K562 (cell line): ENCODE results near the gene GSTM5. TPM values are rescaled to one million over a fixed set of nuclear protein-coding genes. Genes with fewer than 3 reads are reported as not detected.
"Not testable (repeated sequence)": the region's sequence is repeated elsewhere in the genome, so short reads cannot be mapped to it uniquely, and the experiment has no call there.

ENCODE experiments used
- ATAC-seq: fragments of 200-7000 bp; cut with Tn5 transposase; 3 replicates; pipeline ENCODE4 v1.9.1; 2020; ENCODE audit warnings: moderate library complexity
- BruUV-seq: library from RNA; stranded (reverse); fragments of 400-500 nt; replicated peaks from 2 replicates; lab custom pipeline; 2021; lab: Mats Ljungman, UMichigan
- CTCF ChIA-PET: fragments of 300-600 bp; formaldehyde crosslinking; extraction: SDS; loops from one replicate; lab custom pipeline; 2021; ENCODE audit warnings: low intra/inter-chr PET ratio; lab: Yijun Ruan, JAX
- POLR2A ChIA-PET: fragments of 300-600, 350-650 bp; sonication (Branson Sonifier 250); formaldehyde crosslinking; extraction: SDS; loops from one replicate; lab custom pipeline; 2021; ENCODE audit warnings: antibody characterized with exemption, inconsistent platforms; lab: Yijun Ruan, JAX
- DNase-seq, 4 experiments: peaks; one replicate each; pipeline versions ENCODE4 v3.0.0 to v3.0.0-alpha.2; 2011 to 2018; ENCODE audit warnings: low spot score in 3 of 4, mixed read lengths in 3 of 4; ENCODE audit errors: extremely low read depth in 1 of 4
- FAIRE-seq: peaks from 2 replicates; lab custom pipeline; 2011; peaks lifted over from hg19 to GRCh38; lab: Jason Lieb, UNC
- H2AFZ ChIP-seq: 2 replicates; pipeline ENCODE4 v1.6.0; 2011; ENCODE audit warnings: low read depth, low read length, control low read depth, inconsistent platforms
- H3K27ac ChIP-seq: fragments of 200-600 bp; 3 replicates; pipeline ENCODE4 v1.8.0; 2011; ENCODE audit warnings: low read depth, mild to moderate bottlenecking, control low read depth, inconsistent platforms, low read length, moderate library complexity, mixed read lengths; ENCODE audit errors: extremely low read depth
- H3K27me3 ChIP-seq, 2 experiments: fragments of 300-600 bp in 1 of 2; 2 replicates in 1 of 2; 3 replicates in 1 of 2; pipeline versions ENCODE4 v1.6.0 to v1.8.0; 2011; ENCODE audit warnings: inconsistent platforms in 2 of 2, low read length in 2 of 2, mild to moderate bottlenecking in 1 of 2, mixed read lengths in 1 of 2, moderate library complexity in 1 of 2; ENCODE audit not compliant: control insufficient read depth in 2 of 2, insufficient read depth in 2 of 2
- H3K36me3 ChIP-seq: fragments of 300-600 bp; 3 replicates; pipeline ENCODE4 v1.8.0; 2011; ENCODE audit warnings: mild to moderate bottlenecking, low read length, inconsistent platforms; ENCODE audit not compliant: control insufficient read depth, insufficient read depth
- H3K4me1 ChIP-seq, 2 experiments: fragments of 200-600 bp in 1 of 2; replicated peaks in 1 of 2; 2 replicates in 1 of 2; 3 replicates in 1 of 2; pipeline versions ENCODE4 v1.5.1 to v1.8.0; 2011; ENCODE audit warnings: inconsistent platforms in 2 of 2, low read length in 2 of 2, mild to moderate bottlenecking in 1 of 2, mixed read lengths in 1 of 2, moderate library complexity in 1 of 2; ENCODE audit not compliant: control insufficient read depth in 2 of 2, insufficient read depth in 2 of 2
- H3K4me2 ChIP-seq: 2 replicates; pipeline ENCODE4 v1.6.1; 2011; ENCODE audit warnings: low read length, control low read depth, inconsistent platforms, mixed read lengths; ENCODE audit not compliant: insufficient read depth
- H3K4me3 ChIP-seq: fragments of 200-600 bp; sonication (generic), shearing (Covaris generic); 2 replicates; pipeline ENCODE4 v1.5.1; 2016; ENCODE audit warnings: control low read depth, inconsistent platforms
- H3K79me2 ChIP-seq: fragments of 200-600 bp; 3 replicates; pipeline ENCODE4 v1.8.0; 2011; ENCODE audit warnings: low read length, inconsistent platforms; ENCODE audit not compliant: control insufficient read depth, insufficient read depth
- H3K9ac ChIP-seq, 2 experiments: 2 replicates each; pipeline versions ENCODE4 v1.6.0 to v1.6.1; 2011; ENCODE audit warnings: low read depth in 2 of 2, low read length in 2 of 2, control low read depth in 1 of 2, inconsistent platforms in 1 of 2, mild to moderate bottlenecking in 1 of 2, mixed read lengths in 1 of 2; ENCODE audit not compliant: insufficient read depth in 1 of 2
- H3K9me1 ChIP-seq: one replicate; pipeline ENCODE4 v1.6.0; 2011; ENCODE audit warnings: inconsistent platforms, mild to moderate bottlenecking, low read length, moderate library complexity; ENCODE audit not compliant: control insufficient read depth, insufficient read depth
- H3K9me3 ChIP-seq: replicated peaks from 2 replicates; pipeline ENCODE4 v1.5.1; 2011; ENCODE audit warnings: low read depth, low read length, inconsistent platforms; ENCODE audit not compliant: control insufficient read depth, insufficient read depth
- H4K20me1 ChIP-seq: replicated peaks from 2 replicates; pipeline ENCODE4 v1.6.1; 2011; ENCODE audit warnings: low read length, inconsistent platforms, mixed read lengths; ENCODE audit not compliant: control insufficient read depth, insufficient read depth
- CEBPG ChIP-seq, 3 experiments: fragments of 200-800 bp in 1 of 3; sonication (Bioruptor generic) in 1 of 3; sonication (generic) in 1 of 3; formaldehyde crosslinking in 1 of 3; IDR thresholded peaks in 2 of 3; conservative IDR thresholded peaks in 1 of 3; 2 replicates each; pipeline versions ENCODE4 v1.6.1 to v1.8.0; 2016 to 2022; ENCODE audit warnings: missing compliant biosample characterization in 2 of 3, missing genetic modification characterization in 2 of 3, mild to moderate bottlenecking in 1 of 3, missing genetic modification reagents in 1 of 3
- FOXP4 ChIP-seq: sonication (generic); formaldehyde crosslinking; IDR thresholded peaks from 2 replicates; pipeline ENCODE4 v1.8.0; 2022; ENCODE audit warnings: mild to moderate bottlenecking, missing genetic modification reagents, borderline replicate concordance
- GATAD2A ChIP-seq: fragments of 450-650 bp; IDR thresholded peaks from 2 replicates; pipeline ENCODE4 v1.6.1; 2017
- HDAC3 ChIP-seq: fragments of 450-650 bp; IDR thresholded peaks from 2 replicates; pipeline ENCODE4 v1.6.1; 2018; ENCODE audit warnings: borderline replicate concordance, mild to moderate bottlenecking, moderate library complexity; ENCODE audit not compliant: partially characterized antibody
- KLF1 ChIP-seq: fragments of 450-650 bp; IDR thresholded peaks from 2 replicates; pipeline ENCODE4 v1.6.1; 2016; ENCODE audit warnings: missing genetic modification characterization, missing compliant biosample characterization
- KLF13 ChIP-seq: fragments of 450-650 bp; IDR thresholded peaks from 2 replicates; pipeline ENCODE4 v1.6.1; 2016; ENCODE audit warnings: missing genetic modification characterization, low read depth, mild to moderate bottlenecking, missing compliant biosample characterization, moderate library complexity, borderline replicate concordance
- MEF2D ChIP-seq: conservative IDR thresholded peaks from 2 replicates; pipeline ENCODE4 v1.6.1; 2016; ENCODE audit warnings: low read depth, missing genetic modification characterization, missing compliant biosample characterization
- MIER1 ChIP-seq: fragments of 450-650 bp; IDR thresholded peaks from 2 replicates; pipeline ENCODE4 v1.6.1; 2016; ENCODE audit warnings: antibody characterized with exemption, mild to moderate bottlenecking, low read depth
- NFE2L1 ChIP-seq: fragments of 450-650 bp; IDR thresholded peaks from 2 replicates; pipeline ENCODE4 v1.6.1; 2016; ENCODE audit warnings: missing genetic modification characterization, low read depth, mild to moderate bottlenecking, missing compliant biosample characterization, moderate library complexity, borderline replicate concordance
- POLR2G ChIP-seq: fragments of 200-400 bp; formaldehyde crosslinking; IDR thresholded peaks from 2 replicates; pipeline ENCODE4 v1.6.1; 2017; ENCODE audit warnings: low read depth, mild to moderate bottlenecking, antibody characterized with exemption, low read length, moderate library complexity
- RBM15 ChIP-seq: fragments of 200-400 bp; formaldehyde crosslinking; IDR thresholded peaks from 2 replicates; pipeline ENCODE4 v1.6.1; 2018; ENCODE audit warnings: mild to moderate bottlenecking, low read length, moderate library complexity; ENCODE audit not compliant: insufficient read depth
- SAFB ChIP-seq: fragments of 200-400 bp; formaldehyde crosslinking; IDR thresholded peaks from 2 replicates; pipeline ENCODE4 v1.6.1; 2017; ENCODE audit warnings: low read depth, low read length, borderline replicate concordance
- SIX5 ChIP-seq, 2 experiments: IDR thresholded peaks; 2 replicates each; pipeline ENCODE4 v1.6.1; 2011; ENCODE audit warnings: low read length in 2 of 2, borderline replicate concordance in 1 of 2, low read depth in 1 of 2, mild to moderate bottlenecking in 1 of 2, moderate library complexity in 1 of 2; ENCODE audit not compliant: insufficient read depth in 1 of 2
- ZNF121 ChIP-seq: sonication (generic); formaldehyde crosslinking; conservative IDR thresholded peaks from 2 replicates; pipeline ENCODE4 v1.8.0; 2022; ENCODE audit warnings: missing genetic modification reagents
- ZNF695 ChIP-seq: fragments of 450-650 bp; formaldehyde crosslinking; IDR thresholded peaks from 2 replicates; pipeline ENCODE4 v1.4.0; 2020; ENCODE audit warnings: mild to moderate bottlenecking, moderate library complexity
- WGBS: fragments of 100-300 bp; shearing (Covaris generic); methylation state at CpG from one replicate; pipeline ENCODE4 v1.1.6; 2016; ENCODE audit warnings: low coverage, mixed read lengths; ENCODE audit not compliant: insufficient coverage; ENCODE audit errors: missing lambda C conversion rate; 5-methylcytosine and 5-hydroxymethylcytosine counted together
- in situ Hi-C: fragments of 300-500 bp; cut with MboI; formaldehyde crosslinking; loops from 4 replicates; pipeline ENCODE4 v1.15.0; 2018; ENCODE audit warnings: inconsistent platforms, mixed read lengths
- intact Hi-C: fragments of 100-400 bp; cut with micrococcal nuclease; formaldehyde crosslinking; loops from 2 replicates; pipeline ENCODE4 v1.14.2; 2022
- polyA plus RNA-seq, 8 experiments: library from polyadenylated mRNA; depleted of rRNA in 4 of 8; stranded (reverse) in 5 of 8; unstranded in 3 of 8; fragments of >200 nt; fragmentation: Nextera tagmentation in 2 of 8; fragmentation: Illumina TruSeq in 1 of 8; extraction: Ambion mirVana in 2 of 8; extraction: Trizol in 1 of 8; gene quantifications; 2 replicates each; pipeline versions ENCODE4 v1.2.1 to v1.2.3, GENCODE V29; 2011 to 2014; ENCODE audit warnings: inconsistent platforms in 1 of 8, missing spikeins in 1 of 8
- total RNA-seq, 7 experiments: library from RNA; depleted of rRNA in 6 of 7; stranded (reverse); fragments of >200 nt in 6 of 7; fragmentation: Illumina TruSeq in 2 of 7; extraction: Trizol in 2 of 7; gene quantifications; 2 replicates each; pipeline versions ENCODE4 v1.2.1 to v1.2.3, GENCODE V29; 2011 to 2021; ENCODE audit warnings: low replicate concordance in 1 of 7

Gene GSTM5
- total and polyA plus RNA-seq, 9 of the 15 experiments (the other 6 are each of a cell fraction or from before 2014, with no cell fraction given): not detected

DNA sequence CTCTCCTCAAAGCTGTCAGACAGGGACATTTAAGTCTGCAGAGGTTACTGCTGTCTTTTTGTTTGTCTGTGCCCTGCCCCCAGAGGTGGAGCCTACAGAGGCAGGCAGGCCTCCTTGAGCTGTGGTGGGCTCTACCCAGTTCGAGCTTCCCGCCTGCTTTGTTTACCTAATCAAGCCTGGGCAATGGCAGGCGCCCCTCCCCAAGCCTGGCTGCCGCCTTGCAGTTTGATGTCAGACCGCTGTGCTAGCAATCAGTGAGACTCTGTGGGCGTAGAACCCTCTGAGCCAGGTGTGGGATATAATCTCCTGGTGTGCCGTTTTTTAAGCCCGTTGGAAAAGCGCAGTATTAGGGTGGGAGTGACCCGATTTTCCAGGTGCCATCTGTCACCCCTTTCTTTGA, 36.3 kb downstream of the GSTM5 start:
- H3K4me1 ChIP-seq, CTCF ChIA-PET, DNase-seq, intact Hi-C loops, H3K9me1 ChIP-seq, POLR2A ChIA-PET, BruUV-seq, H3K9me3 ChIP-seq, FAIRE-seq, H3K9ac ChIP-seq, H4K20me1 ChIP-seq, ATAC-seq, H3K4me3 ChIP-seq, in situ Hi-C loops, H2AFZ ChIP-seq, H3K27ac ChIP-seq, H3K36me3 ChIP-seq, H3K4me2 ChIP-seq, H3K79me2 ChIP-seq: not testable (repeated sequence)
- 8% methylated on average over 9 of the region's 10 CpGs for WGBS
- H3K27me3 ChIP-seq: peaks cover 38 to 48% of the 10 kb centered on the region in 2 experiments

- Histone ChIP-seq H3K4me3 (no peak overlapping the region), H3K36me3 (no peaks in the 10 kb centered on the region), H2AFZ (no peak overlapping the region), H3K27me3 (peaks cover 38 to 52% of the 10 kb centered on the region in 2 experiments), H3K4me2 (no peak overlapping the region), H3K9ac (no peak overlapping the region), H3K79me2 (no peaks in the 10 kb centered on the region), H3K4me1 (no peaks in the 10 kb centered on the region; a peak in 2 of 5 replicates), H3K27ac (no peak overlapping the region), H4K20me1 (no peaks in the 10 kb centered on the region), H3K9me1 (no peaks in the 10 kb centered on the region), H3K9me3 (peaks cover 6% of the 10 kb centered on the region)
- DNase-seq: no peak
- no TSS peak for BruUV-seq
- POLR2A ChIA-PET: no interaction called here
- no peak for ATAC-seq
- in situ Hi-C loops (no loop called here), intact Hi-C loops (no loop called here)
- no peak for FAIRE-seq
- CTCF ChIA-PET: no interaction called here
- no peak for TF ChIP-seq NFE2L1 (tag)
- TF ChIP-seq MIER1: no peak
- TF ChIP-seq POLR2G: no peak
- no peak for TF ChIP-seq ZNF121 (CRISPR knock-in tag)
- no peak for TF ChIP-seq KLF13
- TF ChIP-seq CEBPG (CRISPR knock-in tag; IDR thresholded peaks at IDR 0.05): no peak
- TF ChIP-seq CEBPG (tag; conservative IDR thresholded peaks at IDR 0.05 in 1 of 2, IDR thresholded peaks at IDR 0.05 in 1 of 2): no peak
- TF ChIP-seq SAFB: no peak
- no peak for TF ChIP-seq RBM15
- TF ChIP-seq KLF1 (tag): no peak
- no peak for TF ChIP-seq MEF2D (tag)
- TF ChIP-seq ZNF695 (CRISPR knock-in tag): no peak
- TF ChIP-seq SIX5 (IDR thresholded peaks at IDR 0.05; ENCODE audit: borderline replicate concordance in 1 of 2, insufficient read depth in 1 of 2, low read depth in 1 of 2, low read length in 2 of 2): no peak
- no peak for TF ChIP-seq GATAD2A
- TF ChIP-seq HDAC3: no peak
- TF ChIP-seq FOXP4 (CRISPR knock-in tag): no peak
Measured at GRCh38 chr1:109749221-109749620, 37.2 kb downstream of the GSTM5 start.
